ELR (cell line): ENCODE measurements around the gene RCBTB2.

Experiments used
- DNase-seq: peaks from one replicate; pipeline ENCODE4 v3.0.0-alpha.2; 2015; ENCODE audit warnings: low read depth

RCBTB2 gene

DNA sequence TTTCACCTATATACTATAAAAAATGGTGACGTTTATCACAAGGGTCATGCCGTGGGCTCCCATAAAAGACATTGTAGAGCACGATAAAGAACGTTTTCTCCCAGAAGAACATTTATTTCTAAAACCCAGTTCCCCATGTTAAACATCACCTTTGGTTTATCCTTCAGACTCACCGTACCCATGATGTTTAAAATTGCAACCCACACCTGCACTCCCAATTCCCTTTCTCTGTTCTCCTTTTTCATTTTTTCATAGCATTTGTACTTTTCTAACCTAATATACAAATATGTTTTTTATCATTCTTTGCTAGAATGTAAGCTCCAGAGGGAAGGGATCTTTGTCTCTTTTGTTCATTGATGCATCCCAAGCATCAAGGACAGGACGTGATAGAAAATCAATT lies 2.0 kb downstream of the RCBTB2 start:
- DNase-seq = no peak

DNA sequence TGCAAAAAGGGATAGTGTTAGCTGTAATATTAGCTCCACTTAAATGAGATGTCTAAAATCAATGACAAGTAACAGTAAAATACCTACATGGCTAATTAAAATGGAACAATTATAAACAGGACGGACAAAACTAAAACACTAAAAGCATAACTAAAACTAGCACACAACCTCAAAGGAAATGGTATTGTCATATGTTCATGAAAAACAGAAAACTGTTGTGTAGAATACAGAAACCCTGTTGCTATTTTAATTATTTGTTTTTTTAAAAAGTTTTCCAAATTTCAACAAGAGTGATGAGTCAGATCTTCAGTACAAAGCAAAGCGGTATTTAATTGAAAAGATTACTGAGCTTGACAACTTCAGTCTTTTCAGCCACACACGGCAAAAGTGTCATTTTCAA lies 4.2 kb downstream of the RCBTB2 start:
- no peak for DNase-seq

DNA sequence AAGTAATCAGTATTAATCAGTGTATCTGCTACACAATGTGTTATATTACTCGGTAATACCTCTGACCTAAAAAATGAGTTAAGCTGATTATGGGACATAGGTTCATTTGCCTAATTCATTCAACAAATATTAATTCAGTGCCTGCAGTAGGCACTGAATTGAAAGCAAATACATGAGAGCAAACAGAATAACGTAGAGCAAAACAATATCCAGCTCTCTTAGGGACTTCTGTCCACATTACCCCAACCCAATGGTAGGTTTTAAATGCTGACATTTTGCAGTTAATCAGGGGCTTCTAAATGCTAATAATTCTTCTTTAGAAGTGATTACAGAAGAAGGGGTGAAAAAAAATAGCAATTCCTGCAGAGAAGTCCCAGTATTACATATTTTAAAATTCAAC lies 4.9 kb downstream of the RCBTB2 start:
- DNase-seq = no peak

DNA sequence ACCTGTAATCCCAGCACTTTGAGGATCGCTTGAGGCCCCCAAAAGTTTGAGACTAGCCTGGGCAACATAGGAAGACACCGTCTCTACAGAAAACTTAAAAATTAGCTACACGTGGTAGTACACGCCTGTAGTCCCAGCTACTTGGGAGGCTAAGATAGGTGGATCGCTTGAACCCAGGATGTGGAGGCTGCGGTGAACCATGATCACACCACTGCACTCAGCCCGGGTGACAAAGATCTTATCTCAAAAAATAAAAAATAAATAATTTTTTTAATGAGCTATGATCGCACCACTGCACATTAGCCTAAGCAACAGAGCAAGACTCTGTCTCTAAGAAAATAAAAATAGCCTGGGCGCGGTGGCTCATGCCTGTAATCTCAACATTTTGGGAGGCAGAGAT lies 6.6 kb downstream of the RCBTB2 start:
- no peak for DNase-seq

DNA sequence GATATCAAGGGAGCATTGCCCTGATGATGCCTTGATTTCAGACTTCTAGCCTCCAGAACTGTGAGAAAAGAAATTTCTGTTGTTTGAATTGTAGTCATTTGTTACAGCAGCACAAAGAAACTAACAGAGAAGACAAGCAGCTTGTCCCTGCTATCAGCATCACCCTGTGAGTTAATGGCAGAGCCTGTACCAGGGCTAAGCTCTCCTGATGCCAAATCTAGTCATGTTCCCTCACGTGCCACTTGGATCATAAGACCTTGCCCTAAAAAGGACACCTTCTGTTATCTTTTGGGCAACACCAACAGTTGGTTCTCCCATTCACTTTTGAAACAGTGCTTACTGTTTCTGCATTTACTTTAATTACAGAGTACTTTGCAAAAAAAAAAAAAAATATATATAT lies 14.8 kb downstream of the RCBTB2 start:
- no peak for DNase-seq

DNA sequence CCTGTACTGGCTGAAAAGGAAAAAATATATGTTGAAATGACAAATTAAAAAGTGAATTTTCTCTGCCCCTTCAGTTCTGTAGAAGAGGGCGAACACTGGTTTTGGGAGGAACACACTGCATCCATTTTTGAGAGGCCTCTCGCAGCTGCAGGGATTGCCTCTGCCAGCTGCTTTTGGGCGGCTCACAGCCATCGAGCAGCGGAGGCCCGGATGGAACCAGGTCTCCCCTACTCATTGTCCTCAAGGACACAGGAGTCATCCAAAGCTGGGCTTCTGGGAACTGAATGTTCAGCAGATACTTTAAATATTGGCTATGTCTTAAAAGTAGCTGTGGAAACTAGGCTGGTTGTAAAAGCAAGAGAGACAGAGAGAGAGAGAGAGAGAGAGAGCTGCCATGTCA lies 17.1 kb downstream of the RCBTB2 start:
- no peak for DNase-seq

DNA sequence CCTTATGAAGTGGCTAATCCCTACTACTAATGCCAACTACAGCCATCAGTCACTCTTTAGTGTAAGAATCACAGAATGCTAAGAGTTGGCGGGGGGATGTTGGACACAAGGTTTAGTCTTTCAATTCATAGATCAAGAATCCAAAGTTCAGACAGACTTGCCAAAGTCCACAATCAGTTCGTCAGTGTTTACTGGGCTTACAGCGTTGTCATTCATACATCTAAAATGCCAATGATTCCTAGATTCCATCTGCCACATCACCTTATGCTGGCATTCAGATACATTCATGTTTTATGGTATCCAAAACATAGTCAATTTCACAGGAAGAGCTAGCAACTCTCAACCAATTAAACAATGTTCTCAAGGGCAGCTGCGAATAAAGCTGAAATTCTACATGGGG lies 18.1 kb downstream of the RCBTB2 start:
- DNase-seq = no peak

DNA sequence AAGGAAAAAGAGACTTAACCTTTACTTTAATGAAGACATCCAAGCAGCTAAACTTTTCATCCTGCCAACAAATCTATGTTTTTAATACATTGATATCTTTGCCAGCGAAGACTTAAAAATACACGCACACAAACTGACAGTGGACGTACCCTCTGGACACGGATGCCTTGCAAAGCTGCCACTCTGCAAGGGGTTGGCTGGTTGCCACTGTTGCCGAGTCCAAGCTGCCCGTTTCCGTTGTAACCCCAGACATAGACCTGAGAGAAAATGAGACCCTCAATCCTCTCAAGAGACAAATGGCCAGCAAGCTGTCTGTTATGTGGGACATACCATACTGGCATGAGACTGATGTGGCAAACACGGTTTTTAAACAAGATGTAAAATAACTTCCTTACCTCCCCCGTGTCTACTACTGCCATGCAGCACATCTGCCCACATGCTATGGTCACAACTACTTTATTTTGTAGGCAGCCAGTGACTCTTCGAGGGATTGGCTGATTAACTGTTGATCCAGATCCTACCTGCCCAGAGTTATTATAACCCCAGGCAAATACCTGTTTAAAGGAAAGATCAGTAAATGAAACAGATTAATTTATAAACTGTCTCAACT lies 21.2 kb downstream of the RCBTB2 start:
- no peak for DNase-seq

DNA sequence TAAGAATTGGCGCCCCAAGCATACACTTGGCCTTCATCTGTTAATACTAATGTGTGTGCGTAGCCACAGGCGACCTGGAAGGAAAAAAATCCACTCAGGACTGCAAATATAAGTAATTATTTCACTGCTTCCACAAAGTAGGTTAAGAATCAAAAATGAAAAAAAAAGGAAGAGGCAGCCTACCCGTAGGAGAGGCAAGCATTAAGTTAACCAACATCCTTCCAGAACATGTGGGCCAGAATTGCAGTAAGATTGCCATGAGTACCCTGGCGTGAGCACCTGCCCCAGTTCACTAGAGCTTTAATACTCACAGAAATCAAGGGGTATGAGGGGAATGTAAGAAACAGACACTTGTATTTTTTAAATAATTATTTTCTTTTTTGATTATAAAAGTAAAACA lies 22.2 kb downstream of the RCBTB2 start:
- no peak for DNase-seq

DNA sequence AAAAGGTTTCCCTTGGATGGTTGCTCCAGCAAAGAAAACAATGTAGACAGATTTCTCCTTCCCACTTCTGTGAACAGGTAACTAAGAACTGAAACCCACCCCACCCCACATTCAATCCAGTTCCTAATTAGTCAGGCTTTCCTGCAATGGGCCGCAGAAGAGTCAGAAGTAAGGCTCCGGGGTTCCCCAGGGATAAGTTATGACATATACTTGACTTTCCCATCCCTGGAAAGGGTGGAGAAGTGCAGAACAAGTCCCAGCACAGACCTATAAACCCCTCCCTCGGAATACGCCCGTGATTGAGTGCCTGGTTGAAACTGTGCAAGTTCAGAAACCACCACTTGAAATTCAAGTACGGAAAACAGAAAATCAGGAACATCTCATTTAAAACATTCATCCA lies 24.9 kb downstream of the RCBTB2 start:
- no peak for DNase-seq

DNA sequence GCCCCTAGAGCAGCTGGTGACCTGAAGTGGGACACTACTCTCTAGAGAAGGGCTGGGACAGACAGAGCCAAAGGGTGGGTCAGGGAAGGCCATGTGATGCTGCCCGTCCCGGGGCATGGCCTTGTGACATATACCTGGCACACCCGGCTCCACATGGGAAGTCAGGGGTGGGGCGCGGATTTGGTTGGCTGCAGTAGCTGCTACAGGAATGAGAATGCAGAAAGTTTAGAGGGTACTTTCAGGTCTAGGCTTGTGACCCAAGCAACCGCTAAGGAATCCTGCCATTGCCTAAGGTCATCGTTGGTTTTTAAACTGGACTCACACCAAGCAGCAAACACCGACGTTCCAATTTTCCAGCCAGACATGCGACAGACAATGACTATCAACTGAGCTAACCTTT lies 25.9 kb downstream of the RCBTB2 start:
- no peak for DNase-seq

DNA sequence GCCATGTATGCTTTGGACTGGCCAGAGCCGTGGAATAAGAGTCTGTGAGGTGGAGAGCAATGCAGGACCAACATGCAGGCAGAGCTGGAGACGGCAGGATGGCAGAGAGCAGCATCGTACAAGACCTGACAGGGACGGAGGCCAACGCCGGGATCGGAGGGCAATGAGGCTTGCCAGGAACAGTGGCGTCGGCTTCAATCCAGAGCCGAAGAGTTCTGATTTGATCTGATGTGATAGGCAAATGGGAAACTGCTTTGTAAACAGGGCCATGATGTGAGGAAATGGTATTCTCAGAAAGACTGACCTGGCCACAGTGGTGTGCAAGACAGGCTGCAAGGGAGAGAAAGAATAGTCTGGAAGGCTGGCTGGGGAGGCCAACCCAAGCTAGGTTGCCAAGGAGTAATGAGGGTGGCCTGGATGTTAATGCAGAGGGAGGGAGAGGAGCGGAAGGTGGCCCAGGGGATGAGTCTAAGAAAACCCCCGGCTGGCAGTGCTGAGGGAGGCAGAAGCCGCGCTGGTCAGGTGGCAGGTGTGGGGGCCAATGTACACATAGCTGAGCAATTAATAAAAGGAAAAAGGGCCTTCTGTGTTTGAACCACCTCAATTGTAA lies 26.7 kb downstream of the RCBTB2 start:
- no peak for DNase-seq

DNA sequence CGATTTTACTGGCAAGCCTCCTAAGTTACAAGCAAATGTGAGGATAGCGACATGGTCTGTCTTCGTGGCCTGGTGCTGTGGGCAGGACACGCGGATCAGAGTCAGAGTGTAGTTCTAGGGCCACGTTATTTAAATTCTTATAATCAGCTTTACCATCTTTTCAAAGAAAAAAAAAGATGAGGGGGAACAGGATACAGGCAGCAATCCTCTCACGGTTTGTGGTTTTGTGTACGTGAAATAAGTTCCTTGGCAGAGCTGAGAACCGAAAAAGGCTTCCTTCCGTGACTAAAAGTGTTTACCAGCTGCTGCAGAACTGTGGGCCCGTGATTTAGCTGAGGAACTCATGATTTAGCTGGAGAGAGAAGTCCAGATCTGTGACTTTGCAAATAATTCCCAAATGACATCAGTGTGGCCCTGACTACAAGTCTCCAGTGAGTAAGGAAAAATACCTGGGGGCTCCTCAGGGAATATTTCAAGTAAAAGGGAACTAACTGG lies 27.2 kb downstream of the RCBTB2 start:
- DNase-seq = no peak

DNA sequence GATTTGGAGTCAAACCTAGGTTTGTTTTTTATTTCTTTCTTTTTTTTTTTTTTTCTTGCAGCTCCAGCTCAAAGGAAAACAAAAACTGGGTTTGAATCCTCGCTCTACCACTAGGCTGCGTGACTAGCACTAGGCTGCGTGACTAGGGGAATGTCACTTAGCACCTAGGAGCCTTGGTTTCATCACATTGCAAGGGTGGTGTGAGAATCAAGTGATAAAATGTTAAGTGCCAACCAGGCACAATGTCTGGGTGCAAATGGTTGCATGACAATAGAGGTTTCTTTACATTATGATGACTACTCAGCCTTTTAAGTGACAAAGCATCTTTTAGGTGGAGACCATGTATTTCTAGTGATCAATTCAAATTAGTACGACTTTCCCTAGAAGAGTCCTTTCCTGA lies 27.9 kb downstream of the RCBTB2 start:
- DNase-seq = no peak

DNA sequence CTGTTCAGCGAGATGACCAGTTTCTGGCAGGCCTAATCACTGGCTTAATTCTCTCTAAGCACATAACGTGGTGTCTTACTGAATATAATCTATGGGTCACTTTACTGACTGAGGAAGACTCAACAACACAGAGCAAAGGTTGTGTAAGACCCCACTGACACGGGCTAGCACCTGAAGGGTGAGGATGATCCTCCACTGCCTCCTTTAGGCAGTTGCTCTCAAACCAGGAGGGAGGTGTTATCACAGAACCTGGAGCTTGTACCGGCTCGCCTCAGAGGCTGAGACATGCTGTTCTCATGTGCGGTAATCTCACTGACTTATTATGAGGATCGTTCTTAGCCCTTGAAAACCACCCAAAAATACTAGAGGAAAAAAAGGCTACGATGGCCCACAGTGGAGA lies 28.3 kb downstream of the RCBTB2 start:
- DNase-seq = no peak

DNA sequence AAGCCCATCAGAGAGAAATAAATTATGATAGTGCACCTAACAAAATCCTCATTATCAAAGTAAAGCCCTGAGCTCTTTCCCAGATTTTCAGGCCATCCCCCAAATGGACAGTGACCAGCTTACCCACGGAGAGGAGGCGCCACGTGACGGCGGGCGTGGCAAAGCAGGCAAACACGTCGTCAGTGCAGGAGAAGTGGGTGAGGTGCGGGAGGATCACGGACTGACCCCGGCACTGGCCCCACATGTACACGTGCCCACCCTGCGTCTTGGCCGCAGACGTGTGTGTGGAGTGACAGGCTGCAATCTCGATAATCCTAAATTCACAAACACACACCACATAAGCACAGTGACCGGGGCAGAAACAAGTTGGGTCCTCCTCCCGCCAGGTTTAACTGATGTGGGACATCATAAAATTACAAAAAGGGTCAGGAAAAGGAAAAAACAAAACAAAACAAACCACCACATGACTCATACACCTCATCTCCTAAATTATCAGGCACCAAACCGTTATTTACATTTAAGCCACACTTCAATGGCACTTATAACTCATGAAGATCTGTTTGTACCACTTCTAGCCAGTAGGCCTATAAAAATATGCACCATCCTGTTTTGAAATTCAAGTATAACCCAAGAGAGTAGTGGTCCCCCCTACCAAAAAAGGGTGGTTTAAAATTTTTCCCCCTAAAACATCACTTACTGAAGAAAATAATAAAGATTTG lies 30.1 kb downstream of the RCBTB2 start:
- DNase-seq = no peak

DNA sequence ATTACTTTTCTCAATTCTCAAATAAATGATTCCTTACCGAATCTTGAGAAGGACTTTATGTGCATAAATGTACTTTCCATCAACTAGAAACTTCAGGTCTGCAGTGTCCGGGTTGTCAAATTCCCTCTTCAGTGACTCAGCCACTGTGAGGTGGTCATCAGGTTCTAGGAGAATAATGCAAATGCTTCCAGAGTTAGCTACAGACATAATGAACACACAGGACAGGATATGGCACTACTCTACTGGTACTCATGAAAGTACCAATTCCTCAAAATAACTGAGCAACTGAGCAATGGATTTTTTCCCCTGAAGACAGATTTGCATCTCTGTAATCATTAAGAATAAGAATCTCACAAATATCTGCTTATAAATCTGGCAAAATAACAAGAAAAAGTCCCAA lies 31.2 kb downstream of the RCBTB2 start:
- peak; percentile 46 for DNase-seq

DNA sequence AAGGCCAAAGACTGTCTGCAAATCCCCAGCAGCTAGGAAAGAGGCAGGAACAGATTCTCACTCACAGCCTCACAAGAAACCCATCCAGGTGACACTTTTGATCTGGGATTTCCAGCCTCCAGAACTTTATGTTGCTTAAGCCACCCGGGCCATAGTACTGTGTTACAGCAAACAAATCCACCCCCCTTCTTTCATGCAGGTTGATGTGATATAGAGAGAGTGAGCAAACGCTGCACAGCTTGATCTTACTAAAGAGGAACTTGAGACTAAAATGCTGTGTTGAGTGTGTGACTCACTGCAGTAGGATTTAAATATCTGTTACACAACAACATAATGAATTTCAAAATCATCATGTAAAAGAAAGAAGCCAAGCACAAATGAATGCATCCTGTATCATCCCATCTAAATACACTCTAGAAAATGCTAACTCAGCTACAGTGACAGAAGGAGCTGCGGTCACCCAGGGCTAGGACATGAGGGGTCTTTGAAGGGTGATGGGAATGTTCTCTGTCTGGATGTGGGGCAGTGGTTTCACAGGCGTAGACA lies 32.2 kb downstream of the RCBTB2 start:
- DNase-seq = peak; percentile 85

DNA sequence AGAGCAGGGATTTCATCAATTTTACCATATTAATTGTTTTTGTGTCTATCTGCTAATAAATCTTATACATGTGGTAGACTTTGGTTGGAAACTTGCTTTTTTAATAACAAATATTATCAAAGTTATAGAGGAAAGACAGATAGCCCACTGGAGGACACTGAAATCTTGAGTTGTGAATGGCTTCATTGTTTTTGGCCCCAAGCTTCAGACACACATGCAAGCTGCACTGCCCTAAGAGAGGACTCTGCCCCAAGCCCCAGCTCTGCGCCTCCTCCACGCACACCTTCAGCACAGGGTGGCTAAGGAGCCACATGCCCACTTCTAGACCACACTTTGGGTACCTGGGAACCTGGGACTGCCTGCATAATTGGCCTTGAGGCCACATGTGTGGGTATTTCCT lies 35.2 kb downstream of the RCBTB2 start:
- no peak for DNase-seq

DNA sequence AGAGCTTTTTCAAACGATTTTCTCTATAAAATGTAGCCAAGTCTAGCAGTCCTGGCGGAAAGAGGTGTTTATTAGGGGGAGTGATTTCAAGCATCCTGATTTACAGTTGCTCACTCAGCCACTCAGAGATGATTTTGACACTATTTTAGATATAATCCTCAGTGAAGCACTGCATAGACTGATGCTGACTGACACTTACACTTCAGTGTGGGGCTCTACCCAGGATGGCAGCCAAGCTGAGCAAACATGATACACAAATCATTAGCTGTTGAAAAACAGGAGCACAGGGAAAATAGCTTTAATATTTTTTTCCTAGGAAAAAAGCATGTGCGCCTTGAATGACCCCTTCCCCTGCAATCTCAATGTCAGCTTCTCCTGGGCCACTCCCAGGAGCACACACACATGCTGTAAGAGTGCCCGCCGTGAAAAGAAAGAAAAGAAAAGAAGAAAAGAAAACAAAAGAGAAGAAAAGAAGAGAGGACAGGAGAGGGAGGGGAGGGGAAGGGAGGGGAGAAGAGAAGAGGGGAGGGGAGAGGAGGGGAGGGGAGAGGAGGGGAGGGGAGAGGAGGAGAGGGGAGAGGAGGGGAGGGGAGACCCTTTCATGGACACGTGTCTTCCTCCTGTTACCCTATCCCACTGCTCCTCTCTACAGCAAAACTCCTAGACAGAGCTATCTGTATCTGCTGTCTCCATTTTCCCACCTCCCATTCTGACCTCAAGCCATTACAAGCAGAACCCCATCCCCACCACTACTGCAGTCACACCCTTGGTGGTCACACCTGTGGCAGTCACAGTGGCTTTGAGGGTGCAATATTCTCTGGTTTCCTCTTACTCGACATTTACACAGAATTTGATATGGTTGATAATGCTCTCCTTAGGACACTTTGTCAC lies 36.4 kb downstream of the RCBTB2 start:
- no peak for DNase-seq

DNA sequence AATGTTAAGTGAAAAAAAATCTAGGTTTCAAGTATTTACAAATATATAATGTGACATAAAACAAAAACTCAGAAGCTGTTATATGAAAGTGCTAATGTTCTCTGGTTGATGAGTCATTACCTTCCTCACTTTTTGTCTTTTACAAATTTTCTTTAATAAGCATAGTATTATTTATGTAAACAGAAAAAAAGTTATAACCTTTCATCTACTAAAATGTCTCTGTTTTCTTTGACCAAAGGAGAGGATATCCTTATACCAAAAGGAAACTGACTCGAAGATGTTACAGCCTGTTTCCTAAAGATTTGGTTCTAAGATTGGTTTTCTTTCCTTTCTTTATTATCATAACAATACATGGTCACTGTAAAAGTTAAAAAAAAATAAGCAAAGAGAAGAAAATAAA lies 38.0 kb downstream of the RCBTB2 start:
- no peak for DNase-seq

DNA sequence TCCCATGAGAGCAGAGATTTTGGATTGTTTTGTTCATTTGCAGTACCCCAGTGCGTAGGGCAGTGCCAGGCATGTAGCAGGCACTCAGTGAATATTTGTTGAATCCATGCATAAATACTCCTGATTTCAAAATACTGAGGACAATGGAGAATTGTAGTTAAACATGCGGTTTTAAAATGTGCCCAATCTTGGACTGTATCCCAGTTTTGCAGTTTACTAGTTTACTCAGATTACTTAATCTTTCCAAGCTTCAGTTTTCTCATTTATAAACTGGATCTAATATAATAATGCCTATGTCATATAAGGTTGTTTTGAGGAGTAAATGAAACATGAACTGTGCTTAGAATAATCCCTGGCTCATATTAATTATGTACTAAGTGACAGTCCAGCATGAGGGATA lies 39.0 kb downstream of the RCBTB2 start:
- peak; percentile 6 for DNase-seq
